ENCODE measurements around the gene MLEC. TPM values are rescaled to one million over a fixed set of nuclear protein-coding genes. Genes with fewer than 3 reads are reported as not detected.

MLEC gene
- total RNA-seq, 1 donor from 2014 or later = 129 TPM

GRCh38 chr12:120656008-120656407, 30.9 kb upstream of the MLEC start:
- Mint-ChIP-seq H3K27me3 (ENCODE audit: unreplicated experiment) (peaks cover 27% of the 10 kb centered on the region), H3K4me1 (ENCODE audit: unreplicated experiment) (no peaks in the 10 kb centered on the region), H3K27ac (ENCODE audit: unreplicated experiment) (no peak overlapping the region), H3K36me3 (ENCODE audit: unreplicated experiment) (no peaks in the 10 kb centered on the region), H3K9me3 (ENCODE audit: unreplicated experiment) (no peaks in the 10 kb centered on the region), H3K4me3 (ENCODE audit: unreplicated experiment) (no peak overlapping the region)
- no peak for DNase-seq (ENCODE audit: extremely low spot score, unreplicated experiment)
- no peak for TF ChIP-seq CTCF (IDR thresholded peaks at IDR 0.05)

GRCh38 chr12:120658286-120659150, 28.4 kb upstream of the MLEC start:
- no peaks in the 10 kb centered on the region for H3K36me3 Mint-ChIP-seq (ENCODE audit: unreplicated experiment)
- H3K27me3 Mint-ChIP-seq (ENCODE audit: unreplicated experiment) = peaks cover 11% of the 10 kb centered on the region
- no peaks in the 10 kb centered on the region for H3K4me1 Mint-ChIP-seq (ENCODE audit: unreplicated experiment)
- H3K27ac Mint-ChIP-seq (ENCODE audit: unreplicated experiment) = no peak overlapping the region
- H3K9me3 Mint-ChIP-seq (ENCODE audit: unreplicated experiment) = no peaks in the 10 kb centered on the region
- TF ChIP-seq CTCF (IDR thresholded peaks at IDR 0.05) = no peak
- H3K4me3 Mint-ChIP-seq (ENCODE audit: unreplicated experiment) = no peak overlapping the region
- DNase-seq (ENCODE audit: extremely low spot score, unreplicated experiment) = no peak

- H3K36me3 Mint-ChIP-seq (ENCODE audit: unreplicated experiment) = no peaks in the 10 kb centered on the region
- no peak for DNase-seq (ENCODE audit: extremely low spot score, unreplicated experiment)
- H3K4me3 Mint-ChIP-seq (ENCODE audit: unreplicated experiment) = no peak overlapping the region
- H3K27ac Mint-ChIP-seq (ENCODE audit: unreplicated experiment) = no peak overlapping the region
- no peak for TF ChIP-seq CTCF (IDR thresholded peaks at IDR 0.05)
- no peaks in the 10 kb centered on the region for H3K9me3 Mint-ChIP-seq (ENCODE audit: unreplicated experiment)
- H3K27me3 Mint-ChIP-seq (ENCODE audit: unreplicated experiment) = peaks cover 9% of the 10 kb centered on the region
- no peaks in the 10 kb centered on the region for H3K4me1 Mint-ChIP-seq (ENCODE audit: unreplicated experiment)
These were observed 27.8 kb upstream of the MLEC start for GRCh38 chr12:120659151-120659525.

GRCh38 chr12:120661432-120661831, 25.5 kb upstream of the MLEC start:
- no peaks in the 10 kb centered on the region for H3K4me1 Mint-ChIP-seq (ENCODE audit: unreplicated experiment)
- H3K27ac Mint-ChIP-seq (ENCODE audit: unreplicated experiment) = no peak overlapping the region
- H3K9me3 Mint-ChIP-seq (ENCODE audit: unreplicated experiment) = no peaks in the 10 kb centered on the region
- TF ChIP-seq CTCF (IDR thresholded peaks at IDR 0.05) = no peak
- peaks cover 9% of the 10 kb centered on the region for H3K27me3 Mint-ChIP-seq (ENCODE audit: unreplicated experiment)
- H3K4me3 Mint-ChIP-seq (ENCODE audit: unreplicated experiment) = no peak overlapping the region
- no peaks in the 10 kb centered on the region for H3K36me3 Mint-ChIP-seq (ENCODE audit: unreplicated experiment)
- no peak for DNase-seq (ENCODE audit: extremely low spot score, unreplicated experiment)

GRCh38 chr12:120662879-120663278, 24.1 kb upstream of the MLEC start:
- Mint-ChIP-seq H3K27ac (ENCODE audit: unreplicated experiment) (no peak overlapping the region), H3K9me3 (ENCODE audit: unreplicated experiment) (no peaks in the 10 kb centered on the region), H3K27me3 (ENCODE audit: unreplicated experiment) (peaks cover 6% of the 10 kb centered on the region), H3K4me1 (ENCODE audit: unreplicated experiment) (no peaks in the 10 kb centered on the region), H3K4me3 (ENCODE audit: unreplicated experiment) (no peak overlapping the region), H3K36me3 (ENCODE audit: unreplicated experiment) (no peaks in the 10 kb centered on the region)
- no peak for TF ChIP-seq CTCF (IDR thresholded peaks at IDR 0.05)
- DNase-seq (ENCODE audit: extremely low spot score, unreplicated experiment) = no peak
